T-helper 17 cell (primary cell): ENCODE data around the gene LIMS2. TPM values are rescaled to one million over a fixed set of nuclear protein-coding genes. Genes with fewer than 3 reads are reported as not detected.

Source experiments
- ATAC-seq: fragments of 150-1000 bp; cut with Tn5 transposase; 2 replicates; pipeline ENCODE4 v1.10.0; 2021; ENCODE audit warnings: mild to moderate bottlenecking, moderate library complexity
- DNase-seq, 3 donors: peaks; one replicate each; pipeline versions ENCODE4 v3.0.0 to v3.0.0-alpha.2; 2020 to 2021
- H3K9me3 ChIP-seq: one replicate; pipeline ENCODE4 v1.7.0; 2013; ENCODE audit warnings: low read length, mild to moderate bottlenecking; ENCODE audit not compliant: control insufficient read depth, poor library complexity, severe bottlenecking
- H3K27ac Mint-ChIP-seq: one replicate; pipeline ENCODE4 v1.8.0; 2022; ENCODE audit warnings: mild to moderate bottlenecking, moderate library complexity, mixed read lengths
- H3K27me3 Mint-ChIP-seq: one replicate; pipeline ENCODE4 v1.8.0; 2022; ENCODE audit warnings: mixed read lengths
- H3K36me3 Mint-ChIP-seq: one replicate; pipeline ENCODE4 v1.8.0; 2022; ENCODE audit warnings: low read depth, mixed read lengths
- H3K4me1 Mint-ChIP-seq: one replicate; pipeline ENCODE4 v1.8.0; 2022; ENCODE audit warnings: mild to moderate bottlenecking, mixed read lengths
- H3K4me3 Mint-ChIP-seq: one replicate; pipeline ENCODE4 v1.8.0; 2022; ENCODE audit warnings: mild to moderate bottlenecking, moderate library complexity, mixed read lengths
- total RNA-seq, 4 donors: library from RNA in 2 of 4; stranded (reverse) in 2 of 4; gene quantifications; one replicate each; pipeline ENCODE4 v1.2.3 and lab custom pipeline; 2022 to 2026

Gene LIMS2
- total RNA-seq, 2 donors from 2014 or later: 2.9 to 7.7 TPM

GRCh38 chr2:127624756-127625571, 50.4 kb downstream of the LIMS2 start:
- H3K36me3 Mint-ChIP-seq: peaks cover 3% of the 10 kb centered on the region
- H3K27ac Mint-ChIP-seq: no peak overlapping the region
- ATAC-seq: no peak
- peak in 1 of 3 donors; percentile 6 for DNase-seq
- H3K27me3 Mint-ChIP-seq: peaks cover 39% of the 10 kb centered on the region
- H3K4me1 Mint-ChIP-seq: peaks cover 3% of the 10 kb centered on the region
- H3K4me3 Mint-ChIP-seq: no peak overlapping the region
- H3K9me3 ChIP-seq: no peaks in the 10 kb centered on the region

GRCh38 chr2:127624320-127624755, 51.0 kb downstream of the LIMS2 start:
- Mint-ChIP-seq H3K4me1 (peaks cover 3% of the 10 kb centered on the region), H3K27ac (no peak overlapping the region), H3K36me3 (peaks cover 3% of the 10 kb centered on the region), H3K4me3 (no peak overlapping the region), H3K27me3 (peaks cover 45% of the 10 kb centered on the region)
- DNase-seq (peak in 1 of 3 donors; percentile 2), ATAC-seq (no peak)
- H3K9me3 ChIP-seq: no peaks in the 10 kb centered on the region

- H3K27me3 Mint-ChIP-seq: peaks cover 47% of the 10 kb centered on the region
- H3K9me3 ChIP-seq: no peaks in the 10 kb centered on the region
- ATAC-seq (no peak), DNase-seq (peak in 2 of 3 donors; percentile 1 to 4)
- peaks cover 3% of the 10 kb centered on the region for H3K4me1 Mint-ChIP-seq
- H3K4me3 Mint-ChIP-seq: no peak overlapping the region
- H3K36me3 Mint-ChIP-seq: peaks cover 3% of the 10 kb centered on the region
- no peak overlapping the region for H3K27ac Mint-ChIP-seq
Measured at GRCh38 chr2:127623388-127624319, 51.7 kb downstream of the LIMS2 start.

DNA sequence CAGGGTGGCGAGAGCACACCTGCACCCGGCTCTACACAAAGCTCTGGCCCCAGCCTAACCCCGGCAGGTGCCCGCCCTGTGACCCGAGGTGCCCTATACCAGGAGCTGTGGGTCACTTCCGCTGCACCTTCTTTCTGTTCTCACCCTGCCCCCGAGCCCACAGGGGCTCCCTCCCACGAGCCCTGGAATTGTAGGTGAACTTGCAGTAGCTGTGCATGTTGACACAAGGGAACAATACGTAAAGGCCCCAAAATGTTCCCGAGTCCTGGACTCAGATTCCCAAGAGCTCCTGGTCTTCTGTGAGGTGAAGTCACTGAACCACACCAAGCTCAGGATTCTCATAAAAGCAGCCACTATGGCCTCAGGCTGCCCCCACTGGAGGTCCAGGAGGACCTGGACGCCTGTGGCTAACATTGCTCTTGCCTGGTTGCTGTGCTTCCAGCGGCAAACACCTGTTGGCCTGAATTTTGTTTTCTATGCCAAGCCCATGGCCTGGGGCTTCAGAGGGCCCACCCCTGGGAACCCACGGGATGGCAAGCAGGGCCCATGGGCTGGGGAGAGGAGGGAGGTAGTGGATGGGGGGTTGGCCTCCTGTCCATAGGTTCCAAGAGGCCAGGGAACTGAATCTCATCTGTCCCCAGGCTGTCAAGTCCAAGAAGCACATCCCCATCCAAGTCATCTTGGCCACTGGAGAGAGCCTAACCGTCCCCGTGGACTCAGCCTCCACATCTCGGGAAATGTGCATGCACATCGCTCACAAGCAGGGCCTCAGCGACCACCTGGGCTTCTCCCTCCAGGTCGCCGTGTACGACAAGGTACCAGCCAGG, 52.6 kb downstream of the LIMS2 start:
- ATAC-seq: no peak
- Mint-ChIP-seq H3K4me3 (no peak overlapping the region), H3K36me3 (peaks cover 3% of the 10 kb centered on the region), H3K27ac (no peak overlapping the region), H3K27me3 (peaks cover 47% of the 10 kb centered on the region), H3K4me1 (peaks cover 3% of the 10 kb centered on the region)
- DNase-seq: peak in 2 of 3 donors; percentile 1 to 4
- no peaks in the 10 kb centered on the region for H3K9me3 ChIP-seq

- DNase-seq (no peak), ATAC-seq (no peak)
- no peak overlapping the region for H3K4me3 Mint-ChIP-seq
- H3K9me3 ChIP-seq: no peaks in the 10 kb centered on the region
- H3K4me1 Mint-ChIP-seq: peaks cover 3% of the 10 kb centered on the region
- peaks cover 48% of the 10 kb centered on the region for H3K27me3 Mint-ChIP-seq
- no peak overlapping the region for H3K27ac Mint-ChIP-seq
- peaks cover 3% of the 10 kb centered on the region for H3K36me3 Mint-ChIP-seq
Measured at GRCh38 chr2:127621981-127622431, 53.3 kb downstream of the LIMS2 start.

DNA sequence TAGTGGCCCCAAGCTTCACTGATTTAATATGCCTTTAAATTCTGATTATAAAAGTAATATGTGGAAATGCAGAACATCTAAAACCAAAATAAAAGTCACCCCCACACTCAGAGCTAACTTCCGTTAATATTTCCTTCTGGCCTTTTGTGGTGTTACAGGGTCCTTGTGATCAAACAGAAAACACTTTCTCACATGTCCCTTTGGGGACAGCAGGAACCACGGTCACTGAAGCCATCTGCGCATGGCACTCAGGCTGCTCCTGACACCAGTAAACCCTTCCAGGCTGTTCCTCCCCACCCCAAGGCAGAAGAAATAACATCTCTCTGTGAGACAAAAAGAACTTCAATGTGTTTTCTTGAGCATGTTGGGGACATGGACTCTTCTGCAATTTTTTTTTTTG, 54.5 kb downstream of the LIMS2 start:
- Mint-ChIP-seq H3K27me3 (peaks cover 54% of the 10 kb centered on the region), H3K4me1 (peaks cover under 1% of the 10 kb centered on the region), H3K4me3 (no peak overlapping the region), H3K27ac (no peak overlapping the region), H3K36me3 (peaks cover 3% of the 10 kb centered on the region)
- H3K9me3 ChIP-seq: no peaks in the 10 kb centered on the region
- ATAC-seq (no peak), DNase-seq (no peak)

DNA sequence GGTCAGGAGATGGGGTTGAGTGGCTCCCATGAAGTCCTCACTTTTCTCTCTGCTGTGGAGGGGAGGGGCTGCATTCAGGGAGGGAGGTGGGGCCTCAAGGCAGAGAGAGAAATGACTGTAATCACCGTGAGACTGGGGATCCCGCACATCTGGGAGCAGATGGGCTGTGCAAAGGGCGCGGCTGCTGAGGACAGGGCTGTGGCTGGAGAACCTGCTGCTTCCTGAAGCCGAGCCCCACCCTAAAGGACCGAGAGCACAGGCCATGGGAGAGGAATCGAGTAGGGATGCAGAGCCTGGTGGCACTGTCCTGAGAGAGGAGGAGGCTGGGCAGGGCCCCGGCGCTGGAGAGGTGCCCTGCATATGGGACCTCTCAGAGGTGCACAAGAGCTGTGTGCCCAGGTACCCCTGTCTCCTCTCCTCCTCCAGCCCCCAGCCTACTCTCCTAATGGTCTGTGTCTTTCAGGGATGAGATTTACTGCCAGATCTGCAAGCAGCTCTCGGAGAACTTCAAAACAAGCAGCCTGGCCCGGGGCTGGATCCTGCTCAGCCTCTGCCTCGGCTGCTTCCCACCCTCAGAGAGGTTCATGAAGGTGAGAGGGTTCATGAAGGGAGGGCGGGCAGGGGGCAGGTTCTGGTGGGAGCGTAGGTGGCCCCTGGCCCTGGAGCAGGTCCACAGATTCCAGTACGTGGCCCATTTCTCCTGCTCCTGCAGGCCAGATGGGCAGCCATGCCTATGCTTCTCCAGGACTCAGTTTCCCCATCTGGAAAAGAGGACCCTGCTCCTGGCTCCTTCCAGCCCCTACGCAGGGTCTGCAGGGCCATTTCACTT, 55.2 kb downstream of the LIMS2 start:
- DNase-seq (no peak), ATAC-seq (no peak)
- no peak overlapping the region for H3K4me3 Mint-ChIP-seq
- peaks cover 4% of the 10 kb centered on the region for H3K36me3 Mint-ChIP-seq
- H3K9me3 ChIP-seq: no peaks in the 10 kb centered on the region
- H3K4me1 Mint-ChIP-seq: no peaks in the 10 kb centered on the region
- peaks cover 54% of the 10 kb centered on the region for H3K27me3 Mint-ChIP-seq
- H3K27ac Mint-ChIP-seq: no peak overlapping the region

DNA sequence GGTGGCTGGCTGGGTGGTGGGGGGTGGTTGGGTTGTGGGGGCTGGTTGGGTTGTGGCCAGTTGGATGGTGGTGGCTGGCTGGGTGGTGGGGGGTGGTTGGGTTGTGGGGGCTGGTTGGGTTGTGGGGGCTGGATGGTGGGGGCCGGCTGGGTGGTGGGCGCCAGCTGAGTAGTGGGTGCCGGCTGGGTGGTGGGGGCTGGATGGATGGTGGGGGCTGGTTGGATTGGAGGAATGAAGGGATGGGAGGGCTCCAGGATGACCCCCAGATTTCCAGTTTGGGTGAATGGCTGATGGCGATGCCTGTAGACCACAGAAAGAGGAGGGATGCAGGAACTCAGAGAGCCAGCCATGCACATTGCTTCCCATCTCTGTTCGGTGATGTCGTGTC, 56.1 kb downstream of the LIMS2 start:
- Mint-ChIP-seq H3K27ac (no peak overlapping the region), H3K27me3 (peaks cover 57% of the 10 kb centered on the region), H3K36me3 (peaks cover 4% of the 10 kb centered on the region), H3K4me1 (no peaks in the 10 kb centered on the region), H3K4me3 (no peak overlapping the region)
- no peak for ATAC-seq
- H3K9me3 ChIP-seq: no peaks in the 10 kb centered on the region
- no peak for DNase-seq

GRCh38 chr2:127618551-127619202, 56.7 kb downstream of the LIMS2 start:
- ATAC-seq (no peak), DNase-seq (no peak)
- no peak overlapping the region for H3K27ac Mint-ChIP-seq
- peaks cover 4% of the 10 kb centered on the region for H3K36me3 Mint-ChIP-seq
- H3K9me3 ChIP-seq: no peaks in the 10 kb centered on the region
- H3K4me1 Mint-ChIP-seq: no peaks in the 10 kb centered on the region
- no peak overlapping the region for H3K4me3 Mint-ChIP-seq
- H3K27me3 Mint-ChIP-seq: peaks cover 54% of the 10 kb centered on the region

GRCh38 chr2:127615511-127616166, 59.7 kb downstream of the LIMS2 start:
- Mint-ChIP-seq H3K4me3 (no peak overlapping the region), H3K36me3 (peaks cover 4% of the 10 kb centered on the region), H3K27ac (no peak overlapping the region), H3K4me1 (no peaks in the 10 kb centered on the region), H3K27me3 (peaks cover 46% of the 10 kb centered on the region)
- ATAC-seq (no peak), DNase-seq (no peak)
- H3K9me3 ChIP-seq: no peaks in the 10 kb centered on the region

- DNase-seq (no peak), ATAC-seq (no peak)
- Mint-ChIP-seq H3K36me3 (peaks cover 4% of the 10 kb centered on the region), H3K4me3 (no peak overlapping the region), H3K27ac (no peak overlapping the region), H3K27me3 (peaks cover 52% of the 10 kb centered on the region), H3K4me1 (no peaks in the 10 kb centered on the region)
- H3K9me3 ChIP-seq: no peaks in the 10 kb centered on the region
Measured at GRCh38 chr2:127614731-127615130, 60.6 kb downstream of the LIMS2 start.
